Hippocampal formation (tissue), 2 donors: ENCODE data around the gene PAIP1.
"Not testable (repeated sequence)": the region's sequence is repeated elsewhere in the genome, so short reads cannot be mapped to it uniquely, and the experiment has no call there.

ENCODE experiments used
- DNase-seq, 2 donors: peaks; one replicate each; lab custom pipeline; 2025; lab: John Stamatoyannopoulos, UW

The PAIP1 gene

GRCh38 chr5:43556857-43557542 lies at the start of gene PAIP1:
Gene PAIP1 (minus strand): TSS chr5:43557077. CDS start chr5:43556846, 231 bp downstream.
- peak; percentile 85 to 86 for DNase-seq

- no peak for DNase-seq
Measured at GRCh38 chr5:43606351-43606750, 49.5 kb upstream of the PAIP1 start.

- no peak for DNase-seq
Measured at GRCh38 chr5:43604699-43605098, 47.8 kb upstream of the PAIP1 start.

- peak; percentile 38 to 57 for DNase-seq
Measured at GRCh38 chr5:43603344-43604217, 46.7 kb upstream of the PAIP1 start.

- peak; percentile 60 to 71 for DNase-seq
Measured at GRCh38 chr5:43602461-43603343, 45.8 kb upstream of the PAIP1 start, which contains the start of gene NNT. Gene NNT (plus strand): TSS chr5:43603180. CDS start chr5:43609196, 6,016 bp downstream.

- DNase-seq, result no peak
Measured at GRCh38 chr5:43601454-43602260, 44.8 kb upstream of the PAIP1 start.

GRCh38 chr5:43598927-43599326 lies 42.0 kb upstream of the PAIP1 start:
- DNase-seq, result not testable (repeated sequence)

- no peak for DNase-seq
Measured at GRCh38 chr5:43592363-43592762, 35.5 kb upstream of the PAIP1 start.

GRCh38 chr5:43590700-43591099 lies 33.8 kb upstream of the PAIP1 start:
- no peak for DNase-seq

GRCh38 chr5:43589310-43589709 lies 32.4 kb upstream of the PAIP1 start:
- no peak for DNase-seq

- no peak for DNase-seq
Measured at GRCh38 chr5:43588842-43589241, 32.0 kb upstream of the PAIP1 start.

- no peak for DNase-seq
Measured at GRCh38 chr5:43584166-43584699, 27.4 kb upstream of the PAIP1 start.

GRCh38 chr5:43583724-43584123 lies 26.8 kb upstream of the PAIP1 start:
- DNase-seq, result no peak

GRCh38 chr5:43582082-43583005 lies 25.5 kb upstream of the PAIP1 start:
- DNase-seq, result no peak

GRCh38 chr5:43581398-43581797 lies 24.5 kb upstream of the PAIP1 start:
- DNase-seq, result no peak

- DNase-seq, result not testable (repeated sequence)
Measured at GRCh38 chr5:43580402-43581210, 23.7 kb upstream of the PAIP1 start.

- DNase-seq, result no peak
Measured at GRCh38 chr5:43573058-43573457, 16.2 kb upstream of the PAIP1 start.

GRCh38 chr5:43572357-43572756 lies 15.5 kb upstream of the PAIP1 start:
- no peak for DNase-seq

- no peak for DNase-seq
Measured at GRCh38 chr5:43571237-43571636, 14.4 kb upstream of the PAIP1 start.
